HG02642 (cell line): ENCODE data around the gene PDZD2.

Experiments used
- ATAC-seq: cut with Tn5 transposase; IDR thresholded peaks from one replicate; pipeline ENCODE4 v1.9.1; 2021; ENCODE audit warnings: mild to moderate bottlenecking; ENCODE audit not compliant: unreplicated experiment, poor library complexity

The PDZD2 gene

GRCh38 chr5:31855134-31856040 is 216.5 kb downstream of the PDZD2 start:
- ATAC-seq = no peak

- ATAC-seq = no peak
These were observed 220.2 kb downstream of the PDZD2 start for GRCh38 chr5:31859096-31859495.

GRCh38 chr5:31860278-31860677 is 221.3 kb downstream of the PDZD2 start:
- no peak for ATAC-seq

- no peak for ATAC-seq
These were observed 221.9 kb downstream of the PDZD2 start for GRCh38 chr5:31860726-31861433.

DNA sequence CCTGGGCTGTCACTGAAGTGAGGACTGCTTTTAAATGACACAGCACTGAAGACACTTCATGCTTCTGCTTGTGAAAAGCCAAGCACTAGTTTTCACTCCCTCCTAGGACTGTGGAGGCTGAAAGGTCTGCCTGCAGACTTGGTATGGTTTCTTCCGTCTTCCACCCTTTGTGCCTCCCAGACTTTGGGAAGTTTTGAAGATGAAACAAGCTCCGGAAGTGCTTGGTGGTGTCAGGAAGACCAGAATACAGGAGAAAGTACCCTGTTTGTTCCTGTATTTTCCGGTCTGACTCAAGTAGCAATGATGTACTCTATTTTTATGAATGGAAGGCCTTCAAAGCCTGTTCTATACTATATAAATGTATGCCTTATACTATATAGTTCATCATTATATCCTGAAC is 222.7 kb downstream of the PDZD2 start:
- ATAC-seq = no peak

GRCh38 chr5:31863991-31864411 is 225.1 kb downstream of the PDZD2 start:
- no peak for ATAC-seq

- no peak for ATAC-seq
These were observed 227.2 kb downstream of the PDZD2 start for GRCh38 chr5:31866166-31866565.

DNA sequence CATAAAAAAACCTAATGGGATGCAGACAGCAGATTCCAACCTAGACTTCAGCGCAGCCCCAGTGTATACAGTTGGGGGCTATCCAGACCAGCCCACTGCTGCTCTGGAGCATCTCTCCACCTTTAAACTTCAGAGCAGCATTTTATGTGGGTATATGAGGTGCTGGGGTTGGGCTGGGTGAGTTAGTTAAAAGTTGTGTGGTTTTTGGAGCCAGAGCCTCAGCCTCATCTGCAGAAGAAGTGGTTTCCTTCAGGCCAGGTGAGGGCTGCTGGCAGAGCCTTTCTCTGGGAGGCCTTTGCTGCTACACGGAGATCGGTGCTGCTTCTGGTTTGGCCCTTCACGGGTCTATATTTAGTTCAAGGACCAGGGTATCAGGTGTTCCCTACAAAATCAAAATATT is 228.3 kb downstream of the PDZD2 start:
- no peak for ATAC-seq

DNA sequence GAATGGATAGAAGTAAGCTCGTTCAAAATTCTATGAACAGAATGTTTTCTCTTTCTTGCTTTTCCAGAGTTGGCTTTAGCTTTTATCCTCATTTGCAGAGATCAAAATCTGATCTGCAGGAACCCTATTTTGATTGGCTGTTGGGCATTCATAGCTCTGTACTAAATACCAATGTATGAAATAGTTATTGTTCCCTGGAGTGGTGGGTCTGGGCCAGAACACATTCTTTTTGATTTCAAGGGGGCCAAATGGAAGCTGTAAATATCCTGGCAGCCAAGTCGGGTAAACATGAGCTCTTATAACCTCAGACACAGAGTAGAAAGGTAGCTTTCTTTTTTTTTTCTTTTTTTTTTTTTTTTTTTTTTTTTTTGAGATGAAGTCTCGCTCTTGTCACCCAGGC is 241.5 kb downstream of the PDZD2 start:
- no peak for ATAC-seq

DNA sequence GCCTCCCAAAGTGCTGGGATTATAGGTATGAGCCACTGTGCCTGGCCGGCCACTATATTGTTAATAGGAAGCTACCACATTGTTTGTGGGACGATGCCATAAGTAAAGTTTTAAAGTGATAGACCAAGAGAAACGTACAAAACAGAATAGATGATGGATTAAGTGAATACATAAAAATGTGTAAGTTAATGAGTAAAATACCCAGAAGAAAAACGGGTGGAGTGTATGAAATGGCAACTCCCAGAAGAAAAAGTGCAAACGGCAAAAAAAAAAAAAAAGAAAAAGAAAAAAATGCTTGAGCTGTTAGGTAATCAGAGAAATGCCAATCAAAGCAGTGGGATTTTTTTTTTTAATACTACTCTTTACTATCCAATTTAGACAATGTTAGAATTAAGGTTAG is 246.0 kb downstream of the PDZD2 start:
- no peak for ATAC-seq

DNA sequence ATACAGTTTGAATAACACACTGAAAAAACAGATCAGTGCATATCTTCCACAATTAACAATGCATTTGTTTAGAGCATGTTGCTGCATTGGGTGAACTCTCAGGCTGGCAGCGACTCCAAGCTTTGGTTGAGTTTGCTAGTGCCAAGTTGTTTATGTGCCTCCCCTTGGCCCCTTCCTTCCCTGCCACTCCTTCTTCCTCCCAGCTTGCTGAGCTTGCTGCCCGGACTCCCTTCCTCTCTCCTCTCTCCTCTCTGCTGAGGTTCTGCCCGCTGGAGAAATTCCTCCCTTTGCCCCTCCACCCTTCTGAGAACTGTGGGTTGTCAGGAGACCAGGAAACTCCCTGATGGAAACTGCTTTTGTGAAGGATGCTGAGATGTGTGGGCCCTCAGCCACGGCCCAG is 247.3 kb downstream of the PDZD2 start:
- ATAC-seq = no peak

DNA sequence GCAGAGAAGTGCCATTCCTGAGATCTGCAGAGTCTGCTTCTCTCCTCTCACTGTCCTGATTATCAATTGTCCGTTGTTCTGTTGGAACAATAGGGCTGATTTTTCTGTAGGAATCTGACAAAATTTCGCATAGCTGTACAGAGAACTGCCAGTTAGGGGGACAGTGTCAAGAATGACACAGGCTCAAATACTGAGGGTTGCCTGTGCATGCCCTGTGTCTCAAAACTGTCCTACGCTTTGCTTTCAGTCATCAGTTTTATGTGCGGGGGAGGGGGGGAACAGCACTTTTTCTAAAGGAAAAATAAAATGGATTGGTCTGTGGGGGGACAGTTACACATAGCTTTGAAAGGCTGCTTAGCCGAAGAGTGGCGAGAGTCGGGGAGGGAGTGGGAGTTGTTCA is 248.6 kb downstream of the PDZD2 start:
- ATAC-seq = no peak

GRCh38 chr5:31888564-31888963 is 249.6 kb downstream of the PDZD2 start:
- ATAC-seq = no peak

- ATAC-seq = no peak
These were observed 250.2 kb downstream of the PDZD2 start for GRCh38 chr5:31889001-31889561.

GRCh38 chr5:31890046-31890445 is 251.1 kb downstream of the PDZD2 start:
- ATAC-seq = no peak

GRCh38 chr5:31894141-31894540 is 255.2 kb downstream of the PDZD2 start:
- no peak for ATAC-seq

DNA sequence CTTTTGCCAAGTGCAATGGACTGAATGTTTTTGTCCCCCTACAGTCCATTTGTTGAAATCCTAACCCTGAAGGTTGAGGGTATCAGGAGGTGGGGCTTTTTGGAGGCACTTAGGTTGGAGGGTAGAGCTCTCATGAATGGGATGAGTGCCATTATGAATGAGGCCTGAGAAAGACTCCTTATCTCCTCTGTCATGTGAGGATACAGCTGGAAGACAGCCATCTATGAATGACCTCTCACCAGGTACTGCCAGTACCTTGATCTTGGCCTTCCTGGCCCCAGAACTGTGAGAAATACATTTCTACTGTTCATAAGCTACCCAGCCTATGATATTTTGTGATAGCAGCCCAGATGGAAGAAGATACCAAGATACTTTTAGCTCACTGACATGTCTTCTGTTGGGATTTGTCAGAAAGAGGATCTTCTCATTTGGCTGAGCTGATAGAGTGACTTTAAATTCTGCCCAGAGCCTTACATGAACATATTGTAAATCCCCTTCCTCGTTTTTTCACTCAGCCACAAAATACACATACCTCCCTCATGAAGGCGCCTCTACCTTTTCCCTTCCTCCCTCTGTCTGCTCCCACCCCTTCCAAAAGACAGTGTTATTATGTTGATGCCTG is 256.4 kb downstream of the PDZD2 start:
- ATAC-seq = no peak

DNA sequence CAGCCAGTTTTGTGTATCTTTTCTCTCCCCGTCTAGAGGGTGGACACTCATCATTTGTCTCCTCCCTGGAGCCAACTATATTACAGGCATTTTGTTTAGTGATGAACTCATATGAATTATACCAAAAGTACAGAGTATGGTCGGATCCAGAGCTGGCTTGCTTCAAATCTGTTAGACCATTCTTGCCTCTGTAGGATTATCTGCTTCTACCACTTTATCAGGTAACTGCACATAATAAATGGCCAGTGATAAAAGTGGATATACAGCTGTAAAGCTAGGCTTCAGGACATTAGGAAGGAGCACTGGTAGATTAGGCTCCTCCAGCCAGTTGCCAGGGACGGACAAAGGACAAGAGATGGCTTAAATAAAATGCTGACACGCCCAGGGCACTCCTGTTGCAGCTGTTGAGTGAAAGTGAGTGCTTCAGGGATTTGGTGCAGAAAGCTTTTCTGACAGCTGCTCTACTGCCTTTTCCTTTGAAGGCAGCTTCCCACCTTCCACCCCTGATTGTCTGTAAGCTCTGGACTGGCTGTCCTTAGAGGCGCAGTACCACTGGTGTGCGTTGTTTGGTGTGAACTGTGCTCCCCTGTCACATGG is 259.2 kb downstream of the PDZD2 start:
- ATAC-seq = no peak

DNA sequence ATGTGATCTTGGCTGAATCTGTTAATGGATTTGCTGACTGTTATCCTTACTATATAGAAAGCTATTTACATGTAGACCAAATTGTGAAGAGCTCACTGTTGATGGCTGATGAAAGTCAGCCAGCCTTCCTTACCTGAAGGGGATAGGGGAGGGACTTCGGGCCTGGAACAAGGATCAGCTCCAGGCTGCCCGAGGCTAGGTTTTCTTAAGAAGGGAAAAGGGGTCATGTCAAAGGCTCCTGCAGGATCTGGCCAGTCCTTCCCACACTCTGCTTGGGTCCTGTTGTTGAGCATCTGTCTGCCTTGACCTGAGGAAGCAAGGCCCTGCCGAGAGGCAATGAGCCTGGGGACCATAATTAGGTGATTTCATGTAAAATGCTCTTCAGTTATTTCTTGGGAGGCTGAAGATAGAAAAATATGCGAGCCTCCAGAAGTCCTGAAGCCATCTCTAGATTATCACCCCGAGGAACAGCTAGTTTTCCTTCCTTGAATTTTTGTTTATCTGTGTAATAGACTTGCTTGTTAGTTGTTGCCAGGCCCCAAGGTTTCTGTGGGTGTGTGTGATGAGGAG is 261.4 kb downstream of the PDZD2 start:
- ATAC-seq = no peak
